K562 (cell line): ENCODE measurements around the gene SPATC1L. TPM values are rescaled to one million over a fixed set of nuclear protein-coding genes. Genes with fewer than 3 reads are reported as not detected.

Source experiments
- ATAC-seq: fragments of 200-7000 bp; cut with Tn5 transposase; 3 replicates; pipeline ENCODE4 v1.9.1; 2020; ENCODE audit warnings: moderate library complexity
- BruUV-seq: library from RNA; stranded (reverse); fragments of 400-500 nt; replicated peaks from 2 replicates; lab custom pipeline; 2021; lab: Mats Ljungman, UMichigan
- CTCF ChIA-PET: fragments of 300-600 bp; formaldehyde crosslinking; extraction: SDS; loops from one replicate; lab custom pipeline; 2021; ENCODE audit warnings: low intra/inter-chr PET ratio; lab: Yijun Ruan, JAX
- POLR2A ChIA-PET: fragments of 300-600, 350-650 bp; sonication (Branson Sonifier 250); formaldehyde crosslinking; extraction: SDS; loops from one replicate; lab custom pipeline; 2021; ENCODE audit warnings: antibody characterized with exemption, inconsistent platforms; lab: Yijun Ruan, JAX
- DNase-seq, 4 experiments: peaks; one replicate each; pipeline versions ENCODE4 v3.0.0 to v3.0.0-alpha.2; 2011 to 2018; ENCODE audit warnings: low spot score in 3 of 4, mixed read lengths in 3 of 4; ENCODE audit errors: extremely low read depth in 1 of 4
- FAIRE-seq: peaks from 2 replicates; lab custom pipeline; 2011; peaks lifted over from hg19 to GRCh38; lab: Jason Lieb, UNC
- H2AFZ ChIP-seq: 2 replicates; pipeline ENCODE4 v1.6.0; 2011; ENCODE audit warnings: low read depth, low read length, control low read depth, inconsistent platforms
- H3K27ac ChIP-seq: fragments of 200-600 bp; 3 replicates; pipeline ENCODE4 v1.8.0; 2011; ENCODE audit warnings: low read depth, mild to moderate bottlenecking, control low read depth, inconsistent platforms, low read length, moderate library complexity, mixed read lengths; ENCODE audit errors: extremely low read depth
- H3K27me3 ChIP-seq, 2 experiments: fragments of 300-600 bp in 1 of 2; 2 replicates in 1 of 2; 3 replicates in 1 of 2; pipeline versions ENCODE4 v1.6.0 to v1.8.0; 2011; ENCODE audit warnings: inconsistent platforms in 2 of 2, low read length in 2 of 2, mild to moderate bottlenecking in 1 of 2, mixed read lengths in 1 of 2, moderate library complexity in 1 of 2; ENCODE audit not compliant: control insufficient read depth in 2 of 2, insufficient read depth in 2 of 2
- H3K36me3 ChIP-seq: fragments of 300-600 bp; 3 replicates; pipeline ENCODE4 v1.8.0; 2011; ENCODE audit warnings: mild to moderate bottlenecking, low read length, inconsistent platforms; ENCODE audit not compliant: control insufficient read depth, insufficient read depth
- H3K4me1 ChIP-seq, 2 experiments: fragments of 200-600 bp in 1 of 2; replicated peaks in 1 of 2; 2 replicates in 1 of 2; 3 replicates in 1 of 2; pipeline versions ENCODE4 v1.5.1 to v1.8.0; 2011; ENCODE audit warnings: inconsistent platforms in 2 of 2, low read length in 2 of 2, mild to moderate bottlenecking in 1 of 2, mixed read lengths in 1 of 2, moderate library complexity in 1 of 2; ENCODE audit not compliant: control insufficient read depth in 2 of 2, insufficient read depth in 2 of 2
- H3K4me2 ChIP-seq: 2 replicates; pipeline ENCODE4 v1.6.1; 2011; ENCODE audit warnings: low read length, control low read depth, inconsistent platforms, mixed read lengths; ENCODE audit not compliant: insufficient read depth
- H3K4me3 ChIP-seq: fragments of 200-600 bp; sonication (generic), shearing (Covaris generic); 2 replicates; pipeline ENCODE4 v1.5.1; 2016; ENCODE audit warnings: control low read depth, inconsistent platforms
- H3K79me2 ChIP-seq: fragments of 200-600 bp; 3 replicates; pipeline ENCODE4 v1.8.0; 2011; ENCODE audit warnings: low read length, inconsistent platforms; ENCODE audit not compliant: control insufficient read depth, insufficient read depth
- H3K9ac ChIP-seq, 2 experiments: 2 replicates each; pipeline versions ENCODE4 v1.6.0 to v1.6.1; 2011; ENCODE audit warnings: low read depth in 2 of 2, low read length in 2 of 2, control low read depth in 1 of 2, inconsistent platforms in 1 of 2, mild to moderate bottlenecking in 1 of 2, mixed read lengths in 1 of 2; ENCODE audit not compliant: insufficient read depth in 1 of 2
- H3K9me1 ChIP-seq: one replicate; pipeline ENCODE4 v1.6.0; 2011; ENCODE audit warnings: inconsistent platforms, mild to moderate bottlenecking, low read length, moderate library complexity; ENCODE audit not compliant: control insufficient read depth, insufficient read depth
- H3K9me3 ChIP-seq: replicated peaks from 2 replicates; pipeline ENCODE4 v1.5.1; 2011; ENCODE audit warnings: low read depth, low read length, inconsistent platforms; ENCODE audit not compliant: control insufficient read depth, insufficient read depth
- H4K20me1 ChIP-seq: replicated peaks from 2 replicates; pipeline ENCODE4 v1.6.1; 2011; ENCODE audit warnings: low read length, inconsistent platforms, mixed read lengths; ENCODE audit not compliant: control insufficient read depth, insufficient read depth
- CHD2 ChIP-seq: IDR thresholded peaks from 2 replicates; pipeline ENCODE4 v1.6.1; 2011; ENCODE audit warnings: low read depth, low read length
- EP400 ChIP-seq: fragments of 450-650 bp; IDR thresholded peaks from 2 replicates; pipeline ENCODE4 v1.6.1; 2017; ENCODE audit warnings: antibody characterized with exemption, mild to moderate bottlenecking, moderate library complexity
- HSF4 ChIP-seq: fragments of 250-450 bp; sonication (Bioruptor Pico); IDR thresholded peaks from 2 replicates; pipeline ENCODE4 v2.1.2; 2022; ENCODE audit warnings: mild to moderate bottlenecking, moderate library complexity, borderline replicate concordance
- PKNOX1 ChIP-seq: fragments of 450-650 bp; IDR thresholded peaks from 2 replicates; pipeline ENCODE4 v1.6.1; 2016
- XRCC5 ChIP-seq: fragments of 200-400 bp; formaldehyde crosslinking; IDR thresholded peaks from 2 replicates; pipeline ENCODE4 v1.6.1; 2017; ENCODE audit warnings: low read depth, mild to moderate bottlenecking, low read length
- WGBS: fragments of 100-300 bp; shearing (Covaris generic); methylation state at CpG from one replicate; pipeline ENCODE4 v1.1.6; 2016; ENCODE audit warnings: low coverage, mixed read lengths; ENCODE audit not compliant: insufficient coverage; ENCODE audit errors: missing lambda C conversion rate; 5-methylcytosine and 5-hydroxymethylcytosine counted together
- in situ Hi-C: fragments of 300-500 bp; cut with MboI; formaldehyde crosslinking; loops from 4 replicates; pipeline ENCODE4 v1.15.0; 2018; ENCODE audit warnings: inconsistent platforms, mixed read lengths
- intact Hi-C: fragments of 100-400 bp; cut with micrococcal nuclease; formaldehyde crosslinking; loops from 2 replicates; pipeline ENCODE4 v1.14.2; 2022
- polyA plus RNA-seq, 8 experiments: library from polyadenylated mRNA; depleted of rRNA in 4 of 8; stranded (reverse) in 5 of 8; unstranded in 3 of 8; fragments of >200 nt; fragmentation: Nextera tagmentation in 2 of 8; fragmentation: Illumina TruSeq in 1 of 8; extraction: Ambion mirVana in 2 of 8; extraction: Trizol in 1 of 8; gene quantifications; 2 replicates each; pipeline versions ENCODE4 v1.2.1 to v1.2.3, GENCODE V29; 2011 to 2014; ENCODE audit warnings: inconsistent platforms in 1 of 8, missing spikeins in 1 of 8
- total RNA-seq, 7 experiments: library from RNA; depleted of rRNA in 6 of 7; stranded (reverse); fragments of >200 nt in 6 of 7; fragmentation: Illumina TruSeq in 2 of 7; extraction: Trizol in 2 of 7; gene quantifications; 2 replicates each; pipeline versions ENCODE4 v1.2.1 to v1.2.3, GENCODE V29; 2011 to 2021; ENCODE audit warnings: low replicate concordance in 1 of 7
- TF ChIP-seq, protein P1 (sequence below), 2 experiments: fragments of 250-450 bp in 1 of 2; fragments of 450-650 bp in 1 of 2; sonication (Bioruptor Pico) in 1 of 2; IDR thresholded peaks; 2 replicates each; pipeline versions ENCODE4 v1.6.1 to v1.8.0; 2016 to 2021; ENCODE audit warnings: mild to moderate bottlenecking in 2 of 2, moderate library complexity in 2 of 2, missing compliant biosample characterization in 1 of 2, missing genetic modification characterization in 1 of 2

The SPATC1L gene
- total and polyA plus RNA-seq, 9 of the 15 experiments (the other 6 are each of a cell fraction or from before 2014, with no cell fraction given) = 0.14 to 121 (median 34.0) TPM; not detected in 1

- Histone ChIP-seq H4K20me1 (peaks cover 9% of the 10 kb centered on the region; the same call in 1 of the 2 replicates), H3K4me2 (peak overlapping the region; percentile 90), H3K9ac (peak overlapping the region; percentile 51 to 86), H3K9me1 (peaks cover 5% of the 10 kb centered on the region), H3K36me3 (peaks cover 56% of the 10 kb centered on the region), H2AFZ (no peak overlapping the region), H3K27me3 (no peaks in the 10 kb centered on the region), H3K4me3 (peak overlapping the region; percentile 87), H3K79me2 (peaks cover 87% of the 10 kb centered on the region), H3K4me1 (peaks cover 38% of the 10 kb centered on the region in 2 experiments; a peak in 4 of 5 replicates), H3K27ac (no peak overlapping the region), H3K9me3 (no peaks in the 10 kb centered on the region)
- BruUV-seq = no TSS peak
- DNase-seq = peak in 1 of 4 experiments; percentile 31
- in situ Hi-C loops (no loop called here), intact Hi-C loops (loop anchor here (5.0 to 10.0 kb wide), 4 partner anchors 40 to 228 kb away; partner anchors contain the start of gene DIP2A)
- peak; percentile 65 for FAIRE-seq
- WGBS = 16% methylated on average over 4 of the region's 4 CpGs
- no peak for ATAC-seq
- TF ChIP-seq CHD2 (no peak), PKNOX1 (peak; percentile 25; the same call in 1 of the 2 replicates), XRCC5 (0 out of 2 replicates have a peak, but pooled peaks have one; percentile 4), EP400 (no peak), HSF4 (CRISPR knock-in tag) (no peak)
- TF ChIP-seq, protein P1, sequence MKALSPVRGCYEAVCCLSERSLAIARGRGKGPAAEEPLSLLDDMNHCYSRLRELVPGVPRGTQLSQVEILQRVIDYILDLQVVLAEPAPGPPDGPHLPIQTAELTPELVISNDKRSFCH (CRISPR knock-in tag; IDR thresholded peaks at IDR 0.05) = no peak
- TF ChIP-seq, protein P1 (tag; IDR thresholded peaks at IDR 0.05) = 0 out of 2 replicates have a peak, but pooled peaks have one; percentile 46
- POLR2A ChIA-PET = interaction anchor here (0.5 to 1.8 kb wide), 6 partner anchors 10 to 98 kb away, joined by 3 to 6 read pairs (median 4); no protein-coding TSS in a partner anchor
- CTCF ChIA-PET = interaction anchor here (0.6 kb wide), 1 partner anchor 52 kb away, joined by 3 read pairs; no protein-coding TSS in a partner anchor
Observed at GRCh38 chr21:46226920-46227599, 42.8 kb upstream of the SPATC1L start.
